IMR-90 (cell line): ENCODE measurements around the gene POMGNT2. TPM values are rescaled to one million over a fixed set of nuclear protein-coding genes. Genes with fewer than 3 reads are reported as not detected.

ENCODE experiments used
- ATAC-seq: fragments of 200-7000 bp; cut with Tn5 transposase; 2 replicates; pipeline ENCODE4 v1.9.1; 2020; ENCODE audit warnings: low read depth, mild to moderate bottlenecking, moderate library complexity
- BruUV-seq: library from RNA; stranded (reverse); fragments of 400-500 nt; replicated peaks from 2 replicates; lab custom pipeline; 2021; lab: Mats Ljungman, UMichigan
- CTCF ChIA-PET: fragments of 300-600 bp; formaldehyde crosslinking; extraction: SDS; loops from one replicate; lab custom pipeline; 2021; ENCODE audit warnings: antibody characterized with exemption; lab: Yijun Ruan, JAX
- POLR2A ChIA-PET: fragments of 300-600 bp; sonication (Branson Sonifier 250); formaldehyde crosslinking; loops from one replicate; lab custom pipeline; 2022; ENCODE audit warnings: antibody characterized with exemption; ENCODE audit not compliant: unreplicated experiment; lab: Charles Lee
- DNase-seq: peaks from one replicate; pipeline ENCODE4 v3.0.0; 2013
- H2AFZ ChIP-seq: replicated peaks from 2 replicates; pipeline ENCODE3; 2013; ENCODE audit warnings: low read length, mild to moderate bottlenecking; ENCODE audit not compliant: poor library complexity
- H2AK5ac ChIP-seq: 2 replicates; pipeline ENCODE4 v1.6.1; 2013; ENCODE audit warnings: low read depth, low read length, inconsistent platforms
- H2AK9ac ChIP-seq: replicated peaks from 2 replicates; pipeline ENCODE3; 2013; ENCODE audit warnings: mild to moderate bottlenecking, low read depth, low read length, moderate library complexity; ENCODE audit not compliant: poor library complexity
- H2BK120ac ChIP-seq: 2 replicates; pipeline ENCODE4 v1.6.1; 2013; ENCODE audit warnings: low read depth, low read length, inconsistent platforms
- H2BK15ac ChIP-seq: 3 replicates; pipeline ENCODE4 v1.6.1; 2013; ENCODE audit warnings: low read depth, low read length, inconsistent platforms
- H2BK20ac ChIP-seq: 2 replicates; pipeline ENCODE4 v1.6.1; 2013; ENCODE audit warnings: low read depth, mild to moderate bottlenecking, inconsistent platforms, low read length, moderate library complexity
- H2BK5ac ChIP-seq: 2 replicates; pipeline ENCODE4 v1.6.1; 2013; ENCODE audit warnings: mild to moderate bottlenecking, low read depth, low read length, inconsistent platforms; ENCODE audit not compliant: poor library complexity, severe bottlenecking
- H3K14ac ChIP-seq: replicated peaks from 2 replicates; pipeline ENCODE4 v1.6.1; 2013; ENCODE audit warnings: low read depth, low read length, inconsistent platforms
- H3K18ac ChIP-seq: 2 replicates; pipeline ENCODE4 v1.6.1; 2013; ENCODE audit warnings: low read depth, low read length, control low read depth
- H3K23ac ChIP-seq: 2 replicates; pipeline ENCODE4 v1.6.1; 2013; ENCODE audit warnings: low read depth, low read length, inconsistent platforms
- H3K27ac ChIP-seq: 2 replicates; pipeline ENCODE4 v1.5.1; 2013; ENCODE audit warnings: mild to moderate bottlenecking, control low read depth, low read length; ENCODE audit not compliant: insufficient read depth
- H3K27me3 ChIP-seq: 2 replicates; pipeline ENCODE4 v1.6.1; 2013; ENCODE audit warnings: low read length; ENCODE audit not compliant: control insufficient read depth, insufficient read depth
- H3K36me3 ChIP-seq: 2 replicates; pipeline ENCODE4 v1.6.1; 2013; ENCODE audit warnings: low read length, mixed read lengths; ENCODE audit not compliant: control insufficient read depth, insufficient read depth
- H3K4ac ChIP-seq: 2 replicates; pipeline ENCODE4 v1.6.1; 2013; ENCODE audit warnings: low read depth, low read length, inconsistent platforms
- H3K4me1 ChIP-seq: 2 replicates; pipeline ENCODE4 v1.6.1; 2013; ENCODE audit warnings: low read length, mixed read lengths; ENCODE audit not compliant: control insufficient read depth, insufficient read depth
- H3K4me2 ChIP-seq: 2 replicates; pipeline ENCODE4 v1.6.1; 2013; ENCODE audit warnings: low read depth, mild to moderate bottlenecking, control low read depth, low read length, moderate library complexity
- H3K4me3 ChIP-seq: 2 replicates; pipeline ENCODE4 v1.5.1; 2013; ENCODE audit warnings: low read depth, mild to moderate bottlenecking, control low read depth, low read length, moderate library complexity; ENCODE audit not compliant: insufficient read depth
- H3K56ac ChIP-seq: 2 replicates; pipeline ENCODE4 v1.6.1; 2013; ENCODE audit warnings: low read length, inconsistent platforms; ENCODE audit not compliant: insufficient read depth; ENCODE audit errors: extremely low read depth
- H3K79me1 ChIP-seq, 2 experiments: 2 replicates each; pipeline ENCODE4 v1.6.1; 2013; ENCODE audit warnings: low read length in 2 of 2, inconsistent platforms in 1 of 2, low read depth in 1 of 2
- H3K9ac ChIP-seq: 2 replicates; pipeline ENCODE4 v1.6.1; 2013; ENCODE audit warnings: low read depth, low read length, control low read depth
- H3K9me1 ChIP-seq: 2 replicates; pipeline ENCODE4 v1.6.1; 2013; ENCODE audit warnings: low read length, inconsistent platforms; ENCODE audit not compliant: insufficient read depth
- H3K9me3 ChIP-seq: 2 replicates; pipeline ENCODE4 v1.6.1; 2013; ENCODE audit warnings: low read length; ENCODE audit not compliant: control insufficient read depth, insufficient read depth
- H4K20me1 ChIP-seq: 2 replicates; pipeline ENCODE4 v1.6.1; 2013; ENCODE audit warnings: low read length, inconsistent platforms; ENCODE audit not compliant: insufficient read depth
- H4K5ac ChIP-seq: 2 replicates; pipeline ENCODE4 v1.6.1; 2013; ENCODE audit warnings: mild to moderate bottlenecking, low read depth, low read length, control low read depth
- H4K8ac ChIP-seq, 2 experiments: 2 replicates each; pipeline ENCODE4 v1.6.1; 2013; ENCODE audit warnings: low read depth in 2 of 2, low read length in 2 of 2, control low read depth in 1 of 2, inconsistent platforms in 1 of 2
- H4K91ac ChIP-seq: 2 replicates; pipeline ENCODE4 v1.6.1; 2013; ENCODE audit warnings: low read depth, low read length, inconsistent platforms; ENCODE audit not compliant: insufficient read depth
- CEBPB ChIP-seq: IDR thresholded peaks from 2 replicates; pipeline ENCODE4 v1.6.1; 2012; ENCODE audit warnings: low read depth, low read length, improper control_type of control experiment
- FOS ChIP-seq: fragments of 150-350 bp; IDR thresholded peaks from 2 replicates; pipeline ENCODE4 v1.6.1; 2016; ENCODE audit warnings: low read depth, low read length
- MAFK ChIP-seq: IDR thresholded peaks from 2 replicates; pipeline ENCODE4 v1.6.1; 2012; ENCODE audit warnings: low read depth, low read length, improper control_type of control experiment
- MAZ ChIP-seq: IDR thresholded peaks from 2 replicates; pipeline ENCODE4 v1.6.1; 2012; ENCODE audit warnings: low read depth, mild to moderate bottlenecking, low read length, improper control_type of control experiment, moderate library complexity, borderline replicate concordance
- POLR2A ChIP-seq: IDR thresholded peaks from 2 replicates; pipeline ENCODE4 v1.6.1; 2012; ENCODE audit warnings: mild to moderate bottlenecking, low read depth, low read length
- RAD21 ChIP-seq: IDR thresholded peaks from 2 replicates; pipeline ENCODE4 v1.6.1; 2012; ENCODE audit warnings: low read length, improper control_type of control experiment
- RCOR1 ChIP-seq: IDR thresholded peaks from 2 replicates; pipeline ENCODE4 v1.6.1; 2012; ENCODE audit warnings: mild to moderate bottlenecking, low read length, improper control_type of control experiment; ENCODE audit not compliant: insufficient replicate concordance
- RFX5 ChIP-seq: IDR thresholded peaks from 2 replicates; pipeline ENCODE4 v1.8.0; 2012; ENCODE audit warnings: low read depth, mild to moderate bottlenecking, low read length, moderate library complexity
- WGBS, 2 experiments: methylation state at CpG; one replicate each; pipeline versions ENCODE4 v1.1.5 to v1.1.7; 2013; ENCODE audit warnings: missing lambda C conversion rate in 2 of 2; ENCODE audit not compliant: insufficient read length in 1 of 2; ENCODE audit errors: extremely low coverage in 2 of 2; 5-methylcytosine and 5-hydroxymethylcytosine counted together
- dilution Hi-C: fragments of 300-500 bp; cut with HindIII; formaldehyde crosslinking; loops from one replicate; pipeline ENCODE4 v1.14.3; 2018; ENCODE audit warnings: low sequenced_read_pairs; ENCODE audit not compliant: unreplicated experiment
- in situ Hi-C: fragments of 300-500 bp; cut with MboI; formaldehyde crosslinking; loops from 3 replicates; pipeline ENCODE4 v1.14.3; 2019; ENCODE audit warnings: low sequenced_read_pairs, inconsistent platforms, mixed read lengths
- intact Hi-C: fragments of 100-400 bp; cut with micrococcal nuclease; formaldehyde crosslinking; loops from 2 replicates; pipeline ENCODE4 v1.10.0; 2022
- polyA plus RNA-seq, 3 experiments: library from polyadenylated mRNA; depleted of rRNA; stranded (reverse); fragments of >200 nt; gene quantifications; 2 replicates each; pipeline ENCODE4 v1.2.3, GENCODE V29; 2012; ENCODE audit warnings: low replicate concordance in 1 of 3
- total RNA-seq: library from RNA; depleted of rRNA; stranded (reverse); fragments of >200 nt; gene quantifications from 2 replicates; pipeline ENCODE4 v1.2.3, GENCODE V29; 2012
- TF ChIP-seq, protein P1 (sequence below): fragments of 150-350 bp; IDR thresholded peaks from 2 replicates; pipeline ENCODE4 v1.6.1; 2016; ENCODE audit warnings: low read depth, mild to moderate bottlenecking, low read length, moderate library complexity, borderline replicate concordance
- TF ChIP-seq, protein P2 (sequence below): fragments of 150-350 bp; IDR thresholded peaks from 2 replicates; pipeline ENCODE4 v1.6.1; 2017; ENCODE audit warnings: mild to moderate bottlenecking, antibody characterized with exemption, low read length, low read depth
- TF ChIP-seq, protein P3 (sequence below): conservative IDR thresholded peaks from 2 replicates; pipeline ENCODE4 v1.5.1; 2012; ENCODE audit warnings: mild to moderate bottlenecking, low read depth, low read length, improper control_type of control experiment

The POMGNT2 gene
- total and polyA plus RNA-seq, 2 of the 4 experiments (the other 2 are of a cell fraction) = 7.5 to 16.2 TPM

DNA sequence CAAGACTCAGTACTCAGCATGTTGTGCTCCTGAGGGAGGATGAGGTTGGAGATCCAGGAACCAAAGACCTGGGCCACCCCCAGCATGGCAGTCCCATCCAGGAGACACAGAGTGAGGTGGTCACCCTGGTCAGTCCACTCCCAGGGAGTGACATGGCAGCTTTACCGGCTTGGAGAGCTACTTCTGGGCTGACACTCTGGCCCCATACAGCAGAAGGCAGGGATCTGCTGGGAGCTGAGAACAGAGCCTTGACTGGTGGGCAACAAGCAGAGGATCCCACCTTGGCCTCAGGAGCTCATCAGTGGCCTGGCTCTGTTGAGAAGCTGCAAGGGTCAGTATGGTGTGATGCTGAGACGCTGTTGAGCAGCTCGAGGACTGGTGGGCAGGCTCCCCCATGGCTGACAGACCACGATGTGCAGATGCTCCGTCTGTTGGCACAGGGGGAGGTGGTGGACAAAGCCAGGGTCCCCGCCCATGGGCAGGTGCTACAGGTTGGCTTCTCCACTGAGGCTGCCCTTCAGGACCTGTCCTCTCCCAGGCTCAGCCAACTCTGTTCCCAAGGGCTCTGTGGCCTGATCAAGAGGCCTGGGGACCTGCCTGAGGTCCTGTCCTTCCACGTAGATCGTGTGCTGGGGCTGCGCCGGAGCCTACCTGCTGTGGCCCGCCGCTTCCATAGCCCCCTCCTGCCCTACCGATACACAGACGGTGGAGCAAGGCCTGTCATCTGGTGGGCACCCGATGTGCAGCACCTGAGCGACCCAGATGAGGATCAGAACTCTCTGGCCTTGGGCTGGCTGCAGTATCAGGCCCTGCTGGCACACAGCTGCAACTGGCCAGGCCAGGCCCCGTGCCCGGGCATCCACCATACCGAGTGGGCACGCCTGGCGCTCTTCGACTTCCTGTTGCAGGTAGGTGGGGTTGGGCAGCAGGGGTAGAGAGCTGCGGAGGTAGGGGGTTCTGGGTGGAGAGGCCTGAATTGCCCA, 72.9 kb downstream of the POMGNT2 start:
- dilution Hi-C loops (no loop called here), in situ Hi-C loops (no loop called here), intact Hi-C loops (no loop called here)
- no peak overlapping the region for H2BK5ac ChIP-seq
- H3K9ac ChIP-seq = no peak overlapping the region
- H3K4ac ChIP-seq = no peak overlapping the region
- no peak overlapping the region for H2AK5ac ChIP-seq
- no peak overlapping the region for H3K27ac ChIP-seq
- TF ChIP-seq FOS (no peak), MAZ (no peak), RAD21 (no peak), RFX5 (no peak), MAFK (no peak), POLR2A (no peak), CEBPB (no peak), RCOR1 (no peak)
- TF ChIP-seq, protein P1, sequence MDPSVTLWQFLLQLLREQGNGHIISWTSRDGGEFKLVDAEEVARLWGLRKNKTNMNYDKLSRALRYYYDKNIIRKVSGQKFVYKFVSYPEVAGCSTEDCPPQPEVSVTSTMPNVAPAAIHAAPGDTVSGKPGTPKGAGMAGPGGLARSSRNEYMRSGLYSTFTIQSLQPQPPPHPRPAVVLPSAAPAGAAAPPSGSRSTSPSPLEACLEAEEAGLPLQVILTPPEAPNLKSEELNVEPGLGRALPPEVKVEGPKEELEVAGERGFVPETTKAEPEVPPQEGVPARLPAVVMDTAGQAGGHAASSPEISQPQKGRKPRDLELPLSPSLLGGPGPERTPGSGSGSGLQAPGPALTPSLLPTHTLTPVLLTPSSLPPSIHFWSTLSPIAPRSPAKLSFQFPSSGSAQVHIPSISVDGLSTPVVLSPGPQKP = no peak
- TF ChIP-seq, protein P2, sequence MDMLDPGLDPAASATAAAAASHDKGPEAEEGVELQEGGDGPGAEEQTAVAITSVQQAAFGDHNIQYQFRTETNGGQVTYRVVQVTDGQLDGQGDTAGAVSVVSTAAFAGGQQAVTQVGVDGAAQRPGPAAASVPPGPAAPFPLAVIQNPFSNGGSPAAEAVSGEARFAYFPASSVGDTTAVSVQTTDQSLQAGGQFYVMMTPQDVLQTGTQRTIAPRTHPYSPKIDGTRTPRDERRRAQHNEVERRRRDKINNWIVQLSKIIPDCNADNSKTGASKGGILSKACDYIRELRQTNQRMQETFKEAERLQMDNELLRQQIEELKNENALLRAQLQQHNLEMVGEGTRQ = no peak
- TF ChIP-seq, protein P3, sequence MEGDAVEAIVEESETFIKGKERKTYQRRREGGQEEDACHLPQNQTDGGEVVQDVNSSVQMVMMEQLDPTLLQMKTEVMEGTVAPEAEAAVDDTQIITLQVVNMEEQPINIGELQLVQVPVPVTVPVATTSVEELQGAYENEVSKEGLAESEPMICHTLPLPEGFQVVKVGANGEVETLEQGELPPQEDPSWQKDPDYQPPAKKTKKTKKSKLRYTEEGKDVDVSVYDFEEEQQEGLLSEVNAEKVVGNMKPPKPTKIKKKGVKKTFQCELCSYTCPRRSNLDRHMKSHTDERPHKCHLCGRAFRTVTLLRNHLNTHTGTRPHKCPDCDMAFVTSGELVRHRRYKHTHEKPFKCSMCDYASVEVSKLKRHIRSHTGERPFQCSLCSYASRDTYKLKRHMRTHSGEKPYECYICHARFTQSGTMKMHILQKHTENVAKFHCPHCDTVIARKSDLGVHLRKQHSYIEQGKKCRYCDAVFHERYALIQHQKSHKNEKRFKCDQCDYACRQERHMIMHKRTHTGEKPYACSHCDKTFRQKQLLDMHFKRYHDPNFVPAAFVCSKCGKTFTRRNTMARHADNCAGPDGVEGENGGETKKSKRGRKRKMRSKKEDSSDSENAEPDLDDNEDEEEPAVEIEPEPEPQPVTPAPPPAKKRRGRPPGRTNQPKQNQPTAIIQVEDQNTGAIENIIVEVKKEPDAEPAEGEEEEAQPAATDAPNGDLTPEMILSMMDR = no peak
- no TSS peak for BruUV-seq
- no peak overlapping the region for H4K91ac ChIP-seq
- no peak overlapping the region for H3K14ac ChIP-seq
- no peak overlapping the region for H2BK20ac ChIP-seq
- no peak overlapping the region for H2BK15ac ChIP-seq
- H4K20me1 ChIP-seq = no peaks in the 10 kb centered on the region
- H2AFZ ChIP-seq = no peak overlapping the region
- no peaks in the 10 kb centered on the region for H3K9me3 ChIP-seq
- no peaks in the 10 kb centered on the region for H3K36me3 ChIP-seq
- peaks cover 6% of the 10 kb centered on the region for H3K27me3 ChIP-seq
- POLR2A ChIA-PET = no interaction called here
- H2BK120ac ChIP-seq = no peak overlapping the region
- DNase-seq (no peak), ATAC-seq (no peak)
- H3K23ac ChIP-seq = no peak overlapping the region
- WGBS, 2 experiments = 82% methylated on average over 9 of the region's 23 CpGs; no CpG with 5 or more reads in 1 of the 2 experiments
- no peak overlapping the region for H3K56ac ChIP-seq
- no peak overlapping the region for H2AK9ac ChIP-seq
- no peaks in the 10 kb centered on the region for H3K9me1 ChIP-seq
- no peak overlapping the region for H3K4me3 ChIP-seq
- H3K18ac ChIP-seq = no peak overlapping the region
- H4K5ac ChIP-seq = no peak overlapping the region
- CTCF ChIA-PET = interaction anchor here (1.4 kb wide), 1 partner anchor 72 kb away, joined by 3 read pairs; no protein-coding TSS in a partner anchor
- no peak overlapping the region for H4K8ac ChIP-seq
- no peak overlapping the region for H3K4me2 ChIP-seq
- no peaks in the 10 kb centered on the region for H3K79me1 ChIP-seq
- H3K4me1 ChIP-seq = no peaks in the 10 kb centered on the region
